Measurements from ENCODE around the gene PRKAA1.
"Not testable (repeated sequence)": the region's sequence is repeated elsewhere in the genome, so short reads cannot be mapped to it uniquely, and the experiment has no call there.

PRKAA1 gene

DNA sequence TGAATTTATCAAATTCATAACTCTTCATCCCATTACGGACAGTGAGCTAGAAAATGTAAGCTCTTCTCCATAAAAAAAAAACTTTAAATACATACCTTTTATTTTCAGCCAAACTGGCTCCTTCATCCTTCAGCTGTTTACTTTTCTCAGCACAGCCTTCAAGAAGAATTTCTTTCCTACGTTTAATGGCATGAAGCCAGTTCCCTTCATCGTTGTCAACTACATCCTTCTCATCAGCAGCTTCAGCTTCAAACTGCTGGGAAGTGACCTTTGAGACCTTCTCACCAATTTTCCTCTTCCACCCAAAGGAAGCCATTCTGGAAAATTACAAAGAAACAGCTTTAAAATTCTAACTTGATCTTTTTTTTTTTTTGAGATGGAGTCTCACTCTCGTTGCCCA is 51.5 kb downstream of the PRKAA1 start:
- in situ Hi-C loops (cut with MboI; ENCODE audit: low pct_unique_long_range_greater_than_20kb, low sequenced_read_pairs) = loop anchor here (25.0 kb wide), 3 partner anchors 784 to 1159 kb away; no protein-coding TSS in a partner anchor
- DNase-seq = no peak

DNA sequence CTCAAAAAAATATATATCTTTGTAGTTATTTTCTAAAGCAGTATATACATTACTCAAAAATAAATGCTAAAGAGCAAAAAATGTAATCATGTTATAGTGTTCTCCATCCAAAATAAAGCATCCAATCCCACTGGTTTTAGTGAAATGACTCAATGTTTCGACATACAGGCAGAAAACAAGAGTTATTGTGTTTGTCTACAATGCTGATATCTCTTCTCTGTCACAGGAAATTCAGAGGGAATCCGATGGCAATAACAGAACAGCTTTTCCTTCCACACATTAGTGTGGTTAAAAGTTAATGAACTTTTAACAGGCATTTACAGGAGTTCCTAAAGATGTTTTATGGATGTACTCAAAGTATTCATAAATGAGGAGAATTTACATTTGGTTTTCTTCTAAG is 54.4 kb downstream of the PRKAA1 start:
- in situ Hi-C loops (cut with MboI; ENCODE audit: low pct_unique_long_range_greater_than_20kb, low sequenced_read_pairs) = loop anchor here (25.0 kb wide), 3 partner anchors 781 to 1156 kb away; no protein-coding TSS in a partner anchor
- no peak for DNase-seq

DNA sequence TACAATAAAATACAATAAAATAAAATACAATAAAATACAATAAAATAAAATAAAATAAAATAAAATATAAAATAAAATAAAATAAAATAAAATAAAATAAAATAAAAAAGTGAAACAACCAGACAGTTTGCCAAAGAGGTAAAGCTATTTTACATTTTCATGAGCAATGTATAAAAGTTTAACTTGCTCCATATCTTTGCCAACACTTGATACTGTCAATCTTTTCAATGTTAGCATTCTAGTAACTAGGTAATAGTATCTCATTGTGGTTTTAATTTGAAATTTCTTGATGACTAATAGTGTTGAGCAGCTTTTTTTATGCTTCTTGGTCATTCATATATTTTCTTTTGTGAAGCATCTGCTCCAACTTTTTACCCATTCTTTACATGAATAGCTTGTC is 59.7 kb downstream of the PRKAA1 start:
- in situ Hi-C loops (cut with MboI; ENCODE audit: low pct_unique_long_range_greater_than_20kb, low sequenced_read_pairs) = loop anchor here (25.0 kb wide), 3 partner anchors 776 to 1151 kb away; no protein-coding TSS in a partner anchor
- DNase-seq = no peak

DNA sequence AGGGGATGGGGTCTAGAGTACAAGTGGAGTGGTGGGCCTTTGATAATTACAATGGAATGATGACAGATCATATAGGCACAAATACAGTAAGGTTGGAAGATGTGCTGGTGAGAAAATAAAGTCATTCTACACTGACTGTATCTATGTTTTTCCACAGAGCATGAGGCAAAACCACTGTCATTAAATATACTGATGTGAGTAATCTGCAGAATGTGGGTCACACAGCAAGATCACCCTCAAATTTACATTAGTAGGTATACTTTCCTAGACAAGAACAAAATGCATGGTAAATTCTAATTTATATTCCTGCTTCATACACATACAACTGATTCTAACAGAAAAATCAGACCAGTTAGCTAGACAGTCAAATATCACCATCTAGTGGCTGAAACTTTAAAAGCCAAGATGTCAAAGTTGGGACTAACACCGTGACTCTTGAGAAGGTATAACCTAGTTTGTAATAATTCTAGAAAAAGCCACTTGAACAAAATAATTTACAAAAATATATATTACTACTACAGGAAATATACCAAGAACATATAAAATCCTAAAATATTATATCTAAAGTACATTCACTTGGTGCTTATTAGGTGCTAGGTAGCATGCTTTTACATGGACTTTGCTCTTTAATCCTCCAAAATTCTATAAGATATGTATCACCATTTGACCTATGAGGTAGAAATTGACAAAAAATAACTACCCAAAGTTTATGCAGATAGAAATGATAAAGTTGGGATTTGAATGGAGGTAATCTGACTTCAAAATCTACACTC is 61.9 kb downstream of the PRKAA1 start:
- in situ Hi-C loops (cut with MboI; ENCODE audit: low pct_unique_long_range_greater_than_20kb, low sequenced_read_pairs) = loop anchor here (25.0 kb wide), 3 partner anchors 774 to 1149 kb away; no protein-coding TSS in a partner anchor
- peak; percentile 73 for DNase-seq

DNA sequence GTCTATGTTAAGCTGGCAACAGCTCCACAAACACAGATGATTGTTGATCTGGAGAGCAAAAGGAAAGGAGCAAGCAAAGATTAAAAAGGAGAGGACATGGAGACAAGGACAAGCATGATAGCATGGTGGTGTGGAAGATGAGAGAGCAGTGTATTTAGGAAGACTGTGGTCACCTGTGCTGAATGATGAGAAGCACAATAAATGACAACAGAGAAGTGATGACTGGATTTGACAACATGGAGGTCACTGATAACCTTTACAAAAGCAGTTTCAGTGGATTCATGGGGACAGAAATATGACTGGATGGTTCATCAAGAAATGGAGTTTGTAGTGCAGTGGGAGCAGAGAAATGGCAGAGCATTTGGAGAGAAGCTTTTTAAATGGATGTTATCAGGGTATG is 62.6 kb downstream of the PRKAA1 start:
- no peak for DNase-seq
- in situ Hi-C loops (cut with MboI; ENCODE audit: low pct_unique_long_range_greater_than_20kb, low sequenced_read_pairs) = loop anchor here (25.0 kb wide), 3 partner anchors 773 to 1148 kb away; no protein-coding TSS in a partner anchor

DNA sequence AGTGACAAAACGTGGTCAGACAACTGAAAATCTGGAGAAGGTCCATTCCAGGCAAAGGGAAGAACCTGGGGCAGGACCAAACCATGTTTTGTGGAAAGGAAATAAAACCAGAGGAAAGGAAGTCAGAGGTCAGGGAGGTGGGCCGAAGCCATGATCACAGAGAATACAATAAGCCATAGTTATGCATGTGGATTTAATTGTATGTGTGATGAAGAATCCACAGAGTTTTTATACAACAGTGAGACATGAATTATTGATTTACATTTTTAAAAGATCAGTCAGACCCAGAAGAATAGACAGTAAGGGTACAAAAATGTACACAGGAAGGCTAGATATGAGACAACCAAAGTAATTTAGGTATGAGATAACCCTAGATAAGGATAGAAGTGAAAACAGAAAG is 63.2 kb downstream of the PRKAA1 start:
- in situ Hi-C loops (cut with MboI; ENCODE audit: low pct_unique_long_range_greater_than_20kb, low sequenced_read_pairs) = loop anchor here (25.0 kb wide), 3 partner anchors 773 to 1148 kb away; no protein-coding TSS in a partner anchor
- DNase-seq = no peak

DNA sequence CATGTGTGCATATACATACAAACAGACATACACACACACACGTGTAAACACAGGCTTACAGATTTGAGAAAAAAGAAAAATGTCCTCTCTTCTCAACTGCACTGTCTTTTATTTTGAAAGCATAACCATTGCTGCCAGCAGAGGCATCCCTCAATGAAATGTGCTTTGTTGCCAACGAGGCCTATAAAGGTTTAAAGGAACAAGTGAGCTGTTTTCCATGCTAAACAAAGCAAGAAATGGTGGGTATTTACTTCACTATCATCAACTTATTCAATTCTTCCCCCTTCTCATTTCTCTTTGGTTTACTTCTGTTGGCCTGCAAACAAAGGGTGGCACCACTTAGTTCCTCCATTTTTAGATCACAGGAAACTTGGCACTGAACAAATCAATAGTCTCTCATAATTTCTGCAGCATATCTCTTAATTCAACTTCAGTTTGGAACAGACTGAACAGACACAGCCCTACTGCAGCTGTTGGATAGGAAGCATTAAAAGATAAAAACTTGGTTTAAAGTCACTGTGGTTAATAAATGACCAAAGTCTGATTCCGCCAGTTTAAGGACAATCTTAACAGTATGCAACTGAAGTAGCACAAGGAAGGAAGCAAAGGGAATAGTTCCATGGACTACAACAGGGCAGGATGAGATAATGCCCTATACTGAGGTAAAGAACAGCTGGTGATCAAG is 64.2 kb downstream of the PRKAA1 start:
- in situ Hi-C loops (cut with MboI; ENCODE audit: low pct_unique_long_range_greater_than_20kb, low sequenced_read_pairs) = loop anchor here (25.0 kb wide), 3 partner anchors 772 to 1147 kb away; no protein-coding TSS in a partner anchor
- no peak for DNase-seq

DNA sequence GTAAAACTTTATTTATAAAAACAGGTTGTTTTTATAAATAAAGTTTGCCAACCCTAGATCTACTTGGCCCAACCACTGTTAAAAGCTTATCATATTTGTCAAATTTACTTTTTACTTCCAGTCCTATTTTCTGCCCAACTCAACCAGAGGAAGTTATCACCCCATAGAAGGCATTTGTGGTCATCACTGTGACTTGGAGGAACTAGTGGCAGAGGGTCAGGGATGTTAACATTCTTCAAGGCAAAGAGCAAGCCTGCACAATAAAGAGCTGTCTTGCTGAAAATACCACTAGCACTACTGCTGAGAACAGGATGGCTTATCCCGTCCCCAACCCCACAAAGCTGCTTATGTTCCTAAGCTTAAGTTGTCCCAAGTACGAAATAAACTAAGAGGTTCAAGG is 64.7 kb downstream of the PRKAA1 start:
- peak; percentile 50 for DNase-seq
- in situ Hi-C loops (cut with MboI; ENCODE audit: low pct_unique_long_range_greater_than_20kb, low sequenced_read_pairs) = loop anchor here (25.0 kb wide), 3 partner anchors 771 to 1146 kb away; no protein-coding TSS in a partner anchor

DNA sequence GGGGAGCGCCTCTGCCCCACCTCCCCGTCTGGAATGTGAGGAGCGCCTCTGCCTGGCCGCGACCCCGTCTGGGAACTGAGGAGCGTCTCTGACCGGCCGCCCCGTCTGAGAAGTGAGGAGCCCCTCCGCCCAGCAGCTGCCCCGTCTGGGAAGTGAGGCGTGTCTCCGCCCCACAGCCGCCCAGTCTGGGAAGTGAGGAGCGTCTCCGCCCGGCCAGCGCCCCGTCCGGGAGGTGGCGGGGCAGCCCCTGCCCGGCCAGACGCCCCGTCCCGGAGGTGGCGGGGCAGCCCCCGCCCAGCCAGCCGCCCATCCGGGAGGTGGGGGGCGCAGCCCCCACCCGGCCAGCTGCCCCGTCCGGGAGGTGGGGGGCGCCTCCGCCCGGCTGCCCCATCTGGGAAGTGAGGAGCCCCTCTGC is 75.7 kb downstream of the PRKAA1 start:
- DNase-seq; in situ Hi-C loops (cut with MboI; ENCODE audit: low pct_unique_long_range_greater_than_20kb, low sequenced_read_pairs): not testable (repeated sequence)

DNA sequence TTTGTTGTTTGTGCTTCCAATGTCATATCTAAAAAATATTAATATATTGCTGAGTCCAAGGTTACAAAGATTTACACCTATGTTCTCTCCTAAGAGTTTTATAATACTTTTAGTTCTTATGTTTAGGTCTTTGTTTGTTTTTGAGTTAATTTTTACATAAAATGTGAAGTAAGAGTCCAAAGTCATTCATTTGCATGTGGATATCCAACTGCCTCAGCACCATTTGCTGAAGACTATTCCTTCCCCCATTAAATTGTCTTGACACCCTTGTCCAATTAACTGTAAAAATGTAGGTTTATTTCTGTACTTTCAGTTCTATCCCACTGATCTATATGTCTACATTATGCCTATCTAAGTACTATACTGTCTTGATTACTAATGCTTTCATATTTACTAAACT is 78.1 kb downstream of the PRKAA1 start:
- DNase-seq = no peak
- in situ Hi-C loops (cut with MboI; ENCODE audit: low pct_unique_long_range_greater_than_20kb, low sequenced_read_pairs) = no loop called here

DNA sequence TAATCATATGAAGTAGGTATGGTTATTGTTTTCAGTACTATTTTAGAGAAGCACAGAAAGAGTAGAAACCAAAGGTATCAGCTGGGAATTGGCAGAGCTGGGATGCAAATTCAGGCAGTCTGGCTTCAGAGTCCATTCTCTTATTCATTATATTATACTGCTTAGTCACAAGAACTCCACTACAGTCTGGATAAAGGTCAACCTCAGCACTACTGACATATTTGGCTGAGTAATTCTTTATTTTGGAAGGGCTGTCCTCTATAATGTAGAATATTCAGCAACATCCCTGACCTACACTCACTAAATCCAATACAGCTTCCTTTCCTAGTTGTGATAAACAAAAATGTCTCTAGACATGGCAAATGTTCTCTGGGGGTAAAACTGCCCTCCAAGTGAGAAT is 80.9 kb downstream of the PRKAA1 start:
- no peak for DNase-seq
- in situ Hi-C loops (cut with MboI; ENCODE audit: low pct_unique_long_range_greater_than_20kb, low sequenced_read_pairs) = no loop called here

DNA sequence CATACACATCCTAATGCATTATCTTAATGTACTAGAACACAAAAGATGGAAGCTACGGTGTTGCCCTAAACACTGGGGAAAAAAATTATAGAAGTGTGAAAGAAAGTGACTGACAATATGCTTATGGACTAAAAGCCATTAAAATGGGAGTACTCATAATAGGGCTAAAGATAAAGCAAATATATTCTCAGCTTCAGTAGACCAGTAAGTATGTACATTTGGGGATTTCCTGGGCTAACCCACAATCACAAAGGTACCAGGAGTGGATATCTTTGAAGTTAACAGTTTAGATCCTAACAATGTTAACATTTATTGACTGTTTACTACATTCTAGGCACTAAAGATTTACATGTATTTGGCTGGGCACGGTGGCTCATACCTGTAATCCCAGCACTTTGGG is 81.6 kb downstream of the PRKAA1 start:
- DNase-seq = no peak
- in situ Hi-C loops (cut with MboI; ENCODE audit: low pct_unique_long_range_greater_than_20kb, low sequenced_read_pairs) = no loop called here

DNA sequence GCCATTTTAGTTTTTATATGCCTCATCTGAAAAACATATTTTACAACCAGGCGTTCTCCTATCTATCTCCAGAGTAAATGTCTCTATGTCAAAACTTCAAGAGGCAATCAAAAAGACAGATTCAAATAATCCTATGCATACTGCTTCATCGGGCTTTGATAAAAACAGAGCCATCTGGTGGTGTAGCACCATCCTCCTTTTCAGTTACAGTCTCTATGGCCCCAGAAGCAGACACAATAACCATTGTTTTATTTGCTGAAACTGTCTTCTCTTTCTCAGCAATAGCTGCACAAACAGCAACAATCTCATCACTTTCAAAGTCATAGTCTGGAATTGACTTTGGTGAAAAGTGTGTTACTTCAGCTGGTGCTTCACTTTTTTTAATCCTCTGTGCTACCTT is 82.2 kb downstream of the PRKAA1 start:
- no peak for DNase-seq
- in situ Hi-C loops (cut with MboI; ENCODE audit: low pct_unique_long_range_greater_than_20kb, low sequenced_read_pairs) = no loop called here

DNA sequence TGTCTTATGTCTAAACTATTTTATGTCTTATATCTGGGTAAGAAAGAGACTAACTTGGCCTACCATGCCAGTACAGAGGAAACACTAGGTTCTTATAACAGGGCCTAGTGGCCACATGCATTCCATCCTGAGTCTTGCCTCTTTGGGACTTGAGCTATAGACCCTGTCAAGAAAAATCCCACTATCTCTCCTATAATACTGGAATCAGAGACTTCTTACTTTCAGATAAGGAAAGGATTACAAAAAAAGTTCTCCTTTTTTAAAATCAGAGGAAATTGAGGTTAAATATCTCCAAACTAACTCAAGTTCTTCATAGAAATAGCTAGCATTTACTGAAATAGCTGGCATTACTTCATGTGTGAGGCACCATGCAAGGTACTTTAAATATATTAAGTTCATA is 84.2 kb downstream of the PRKAA1 start:
- in situ Hi-C loops (cut with MboI; ENCODE audit: low pct_unique_long_range_greater_than_20kb, low sequenced_read_pairs) = no loop called here
- no peak for DNase-seq

DNA sequence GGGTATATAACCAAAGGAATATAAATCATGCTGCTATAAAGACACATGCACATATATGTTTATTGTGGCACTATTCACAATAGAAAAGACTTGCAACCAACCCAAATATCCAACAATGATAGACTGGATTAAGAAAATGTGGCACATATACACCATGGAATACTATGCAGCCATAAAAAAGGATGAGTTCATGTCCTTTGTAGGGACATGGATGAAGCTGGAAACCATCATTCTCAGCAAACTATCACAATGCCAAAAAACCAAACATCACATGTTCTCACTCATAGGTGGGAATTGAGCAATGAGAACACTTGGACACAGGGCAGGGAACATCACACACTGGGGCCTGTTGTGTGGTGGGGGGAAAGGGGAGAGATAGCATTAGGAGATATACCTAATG is 87.6 kb downstream of the PRKAA1 start:
- DNase-seq; in situ Hi-C loops (cut with MboI; ENCODE audit: low pct_unique_long_range_greater_than_20kb, low sequenced_read_pairs): not testable (repeated sequence)
